Activated naive CD4-positive, alpha-beta T cell treated with anti-CD3 and anti-CD28 coated beads for 36 hours (primary cell): ENCODE data around the gene WDR64. TPM values are rescaled to one million over a fixed set of nuclear protein-coding genes. Genes with fewer than 3 reads are reported as not detected.
A peak's percentile ranks its signal among the peaks of the same experiment; 100 is the strongest.

Experiments
- CTCF ChIA-PET: fragments of 350-600 bp; sonication (Branson Sonifier 250); formaldehyde crosslinking; loops from one replicate; lab custom pipeline; 2021; ENCODE audit warnings: antibody characterized with exemption; lab: Charles Lee
- DNase-seq: peaks from one replicate; pipeline ENCODE4 v3.0.0-alpha.2; 2020
- H3K27ac Mint-ChIP-seq: one replicate; pipeline ENCODE4 v1.8.0; 2021; ENCODE audit warnings: mild to moderate bottlenecking, mixed read lengths
- H3K27me3 Mint-ChIP-seq: one replicate; pipeline ENCODE4 v1.8.0; 2021; ENCODE audit warnings: low read depth, mixed read lengths
- H3K36me3 Mint-ChIP-seq: one replicate; pipeline ENCODE4 v1.8.0; 2021; ENCODE audit warnings: low read depth, mixed read lengths
- H3K4me1 Mint-ChIP-seq: one replicate; pipeline ENCODE4 v1.8.0; 2021; ENCODE audit warnings: low read depth, mixed read lengths
- H3K4me3 Mint-ChIP-seq: one replicate; pipeline ENCODE4 v1.8.0; 2021; ENCODE audit warnings: mild to moderate bottlenecking, moderate library complexity, mixed read lengths
- H3K9me3 Mint-ChIP-seq: one replicate; pipeline ENCODE4 v1.8.0; 2021; ENCODE audit warnings: mixed read lengths
- intact Hi-C: fragments of 100-400 bp; cut with micrococcal nuclease; formaldehyde crosslinking; loops from one replicate; pipeline ENCODE4 v1.15.1; 2023
- total RNA-seq, 2 experiments: library from RNA; stranded (reverse); gene quantifications; one replicate each; pipeline ENCODE4 v1.2.3, GENCODE V29; 2021

Gene WDR64
- total RNA-seq, 2 experiments from 2014 or later: not detected

DNA sequence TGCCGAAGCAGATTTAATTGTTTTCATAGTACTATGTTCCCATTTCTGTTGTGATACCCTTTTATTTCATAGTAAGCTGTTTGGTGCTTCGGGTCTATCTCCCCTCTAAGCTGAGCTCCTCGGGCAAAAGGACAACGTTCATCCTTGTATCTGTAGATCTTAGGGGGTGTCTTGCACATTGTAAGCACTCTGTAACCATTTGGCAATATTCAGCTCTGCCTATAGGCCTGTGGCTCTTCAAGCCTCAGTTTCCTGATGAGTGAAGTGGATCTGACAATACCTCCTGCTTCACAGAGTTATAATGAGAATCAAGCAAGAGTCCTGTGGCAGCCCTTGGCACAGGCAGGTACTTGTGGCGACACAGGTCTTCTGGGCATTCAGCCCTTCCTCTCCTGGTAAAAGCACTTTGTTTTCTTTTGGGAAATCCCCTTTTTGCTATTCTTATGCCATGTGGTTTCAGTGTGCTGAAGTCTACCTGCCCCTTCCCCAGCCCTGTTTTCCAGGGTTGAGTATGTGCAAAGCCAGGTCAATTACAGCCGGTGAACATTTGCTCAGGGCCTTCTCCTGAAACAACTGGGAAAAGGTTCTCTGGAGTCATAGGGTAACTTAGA, 187.4 kb downstream of the WDR64 start:
- Mint-ChIP-seq H3K4me1 (peaks cover 12% of the 10 kb centered on the region), H3K27ac (peak overlapping the region; percentile 32), H3K9me3 (no peaks in the 10 kb centered on the region), H3K27me3 (no peaks in the 10 kb centered on the region), H3K4me3 (no peak overlapping the region), H3K36me3 (no peaks in the 10 kb centered on the region)
- CTCF ChIA-PET: interaction anchor here (1.3 kb wide), 1 partner anchor 227 kb away, joined by 5 read pairs; no protein-coding TSS in a partner anchor
- DNase-seq: no peak
- intact Hi-C loops: no loop called here

DNA sequence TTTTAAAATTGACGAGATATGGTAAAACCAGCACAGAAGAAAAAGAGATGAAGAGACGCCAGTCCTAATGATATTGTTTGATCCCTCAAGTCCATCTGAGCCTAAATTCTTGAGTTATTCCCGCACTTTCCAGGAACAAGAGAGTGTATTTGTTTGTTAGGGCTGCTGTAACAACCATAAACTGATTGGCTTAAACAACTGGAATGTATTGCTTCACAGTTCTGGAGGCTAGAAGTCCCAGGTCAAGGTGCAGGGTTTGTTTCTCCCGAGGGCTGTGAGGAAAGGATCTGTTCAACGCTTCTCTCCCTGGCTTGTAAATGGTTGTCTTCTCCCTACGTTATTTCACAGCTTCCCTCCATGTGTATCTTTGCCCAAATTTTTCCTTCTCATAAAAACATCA, 188.1 kb downstream of the WDR64 start:
- Mint-ChIP-seq H3K4me1 (peaks cover 14% of the 10 kb centered on the region), H3K4me3 (no peak overlapping the region), H3K27me3 (no peaks in the 10 kb centered on the region), H3K9me3 (no peaks in the 10 kb centered on the region), H3K27ac (no peak overlapping the region), H3K36me3 (no peaks in the 10 kb centered on the region)
- CTCF ChIA-PET: no interaction called here
- intact Hi-C loops: no loop called here
- DNase-seq: no peak

DNA sequence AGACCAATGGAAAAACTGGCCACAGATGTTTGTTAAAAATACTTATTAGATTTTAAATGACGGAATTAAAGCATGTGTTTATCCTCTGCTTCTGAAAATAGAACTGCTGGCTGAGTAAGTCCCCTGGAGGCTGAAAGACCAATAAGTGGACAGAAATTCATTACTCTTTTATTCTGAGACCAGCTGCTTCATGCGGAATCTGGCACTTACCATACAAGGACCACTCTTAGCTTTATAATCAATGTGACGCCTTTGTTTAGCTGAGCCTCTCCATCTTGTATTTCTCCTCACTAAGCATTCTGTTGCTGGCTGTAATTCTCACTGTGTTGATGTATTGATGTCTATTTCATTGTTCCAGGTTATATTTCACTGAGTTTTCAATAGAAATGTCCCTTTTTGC, 189.6 kb downstream of the WDR64 start:
- Mint-ChIP-seq H3K36me3 (no peaks in the 10 kb centered on the region), H3K27me3 (no peaks in the 10 kb centered on the region), H3K4me1 (peaks cover 14% of the 10 kb centered on the region), H3K9me3 (no peaks in the 10 kb centered on the region), H3K4me3 (no peak overlapping the region), H3K27ac (no peak overlapping the region)
- DNase-seq: no peak
- CTCF ChIA-PET: interaction anchor here (3.1 kb wide), 1 partner anchor 231 kb away, joined by 13 read pairs; no protein-coding TSS in a partner anchor
- intact Hi-C loops: no loop called here

DNA sequence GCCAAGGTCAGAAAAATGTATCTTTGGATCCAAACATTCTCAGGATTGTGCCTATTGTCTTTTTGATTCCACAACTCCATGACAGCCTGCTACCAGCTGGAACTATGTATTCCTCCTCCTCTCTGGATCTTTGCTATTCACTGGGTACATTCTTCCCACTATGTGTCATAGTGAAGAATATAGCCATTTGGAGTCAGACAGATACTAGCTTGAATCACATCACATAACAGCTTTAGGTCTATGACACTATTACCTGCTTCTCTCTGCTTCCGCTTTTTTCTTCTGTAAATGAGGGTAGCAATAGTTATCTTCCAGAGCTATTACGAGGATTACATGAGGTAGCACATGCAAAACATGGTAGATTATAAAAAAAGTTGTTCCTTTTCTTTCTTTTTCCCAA, 190.5 kb downstream of the WDR64 start:
- no peak for DNase-seq
- H3K27me3 Mint-ChIP-seq: no peaks in the 10 kb centered on the region
- H3K36me3 Mint-ChIP-seq: no peaks in the 10 kb centered on the region
- no peak overlapping the region for H3K27ac Mint-ChIP-seq
- CTCF ChIA-PET: interaction anchor here (1.8 to 3.1 kb wide), 2 partner anchors 155 to 231 kb away, joined by 6 to 13 read pairs; no protein-coding TSS in a partner anchor
- intact Hi-C loops: no loop called here
- no peaks in the 10 kb centered on the region for H3K9me3 Mint-ChIP-seq
- no peak overlapping the region for H3K4me3 Mint-ChIP-seq
- peaks cover 20% of the 10 kb centered on the region for H3K4me1 Mint-ChIP-seq

DNA sequence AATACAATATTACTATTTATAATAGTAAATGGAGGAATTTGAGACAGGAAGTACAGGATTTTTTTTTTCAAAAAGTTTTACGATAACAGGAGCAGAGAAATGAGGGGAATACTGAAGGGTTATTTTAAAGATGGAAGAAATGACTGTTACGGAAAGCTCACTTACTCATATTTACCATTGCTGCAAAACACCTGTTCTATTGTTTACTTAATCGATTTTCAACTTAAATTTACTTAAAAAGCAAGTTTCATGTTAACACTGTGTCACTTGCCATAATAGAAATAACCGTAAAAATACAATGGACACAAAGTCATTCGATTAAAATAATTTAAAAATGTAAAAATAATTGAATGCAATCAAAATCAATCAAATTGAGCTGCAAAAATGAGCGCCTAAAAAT, 192.5 kb downstream of the WDR64 start:
- no peak for DNase-seq
- intact Hi-C loops: no loop called here
- H3K4me1 Mint-ChIP-seq: peaks cover 21% of the 10 kb centered on the region
- CTCF ChIA-PET: no interaction called here
- H3K4me3 Mint-ChIP-seq: no peak overlapping the region
- H3K36me3 Mint-ChIP-seq: peaks cover 14% of the 10 kb centered on the region
- peaks cover 1% of the 10 kb centered on the region for H3K27me3 Mint-ChIP-seq
- no peaks in the 10 kb centered on the region for H3K9me3 Mint-ChIP-seq
- no peak overlapping the region for H3K27ac Mint-ChIP-seq

DNA sequence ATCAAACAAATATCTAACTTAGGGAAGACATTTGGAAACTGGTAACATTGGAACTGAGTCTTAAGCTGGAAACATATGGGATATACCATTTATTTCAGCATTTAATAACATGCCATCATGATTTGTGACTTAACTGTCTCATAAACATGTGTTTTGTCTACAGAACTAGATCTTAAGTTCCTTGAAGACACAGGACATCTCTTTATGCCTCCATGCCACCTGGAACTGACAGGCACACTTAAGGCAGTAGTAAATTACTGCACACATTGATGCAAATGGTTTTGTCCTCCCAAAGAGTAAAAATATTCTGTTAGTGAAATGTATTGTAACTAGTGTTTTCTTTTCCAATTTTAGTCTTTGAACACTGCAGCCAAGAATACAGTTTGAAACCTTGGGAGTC, 194.3 kb downstream of the WDR64 start:
- Mint-ChIP-seq H3K27me3 (peaks cover 1% of the 10 kb centered on the region), H3K27ac (no peak overlapping the region), H3K36me3 (peaks cover 22% of the 10 kb centered on the region), H3K9me3 (no peaks in the 10 kb centered on the region), H3K4me1 (peaks cover 22% of the 10 kb centered on the region), H3K4me3 (no peak overlapping the region)
- intact Hi-C loops: loop anchor here (2.0 to 5.0 kb wide), 3 partner anchors 130 to 1411 kb away; partner anchors contain the start of genes CEP170 and SDCCAG8
- DNase-seq: no peak
- CTCF ChIA-PET: interaction anchor here (1.1 to 2.8 kb wide), 2 partner anchors 8 to 236 kb away, joined by 3 to 13 read pairs; no protein-coding TSS in a partner anchor

DNA sequence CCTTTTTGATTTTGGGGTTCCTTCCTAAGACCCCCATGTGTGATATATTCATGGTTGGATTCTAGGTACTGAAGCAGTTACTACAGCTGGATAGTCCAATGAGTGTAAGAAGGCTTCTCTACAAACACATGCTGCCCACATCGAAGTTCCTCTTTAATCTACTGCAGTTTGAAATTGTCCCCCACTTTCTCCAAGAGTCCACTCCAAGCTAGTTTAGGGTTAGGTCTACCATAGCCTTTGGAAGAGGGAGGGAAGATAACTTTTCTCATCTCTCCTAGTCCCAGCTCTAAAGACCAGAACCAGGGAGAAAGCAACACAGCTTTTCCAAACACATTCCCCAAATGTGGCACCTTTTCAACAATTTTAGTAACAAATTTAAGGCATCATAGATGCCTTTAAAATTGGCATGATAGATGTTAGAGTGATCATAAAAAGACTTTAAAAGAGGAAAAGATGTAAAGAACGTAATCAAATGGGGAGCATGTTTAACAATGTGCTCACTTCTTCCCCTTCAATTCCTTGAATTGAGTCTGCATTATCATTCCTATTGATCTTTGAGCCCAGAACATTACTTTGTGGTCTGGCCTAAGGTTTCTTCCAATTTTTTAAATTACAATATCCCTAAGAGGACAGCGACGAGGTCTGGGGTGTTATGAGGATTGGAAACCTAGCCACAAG, 194.9 kb downstream of the WDR64 start:
- intact Hi-C loops: loop anchor here (1.0 to 5.0 kb wide), 11 partner anchors 130 to 1410 kb away; partner anchors contain the start of genes CEP170, CHML, FH and OPN3
- H3K36me3 Mint-ChIP-seq: peaks cover 26% of the 10 kb centered on the region
- H3K27ac Mint-ChIP-seq: peak overlapping the region; percentile 99
- DNase-seq: no peak
- peaks cover 22% of the 10 kb centered on the region for H3K4me1 Mint-ChIP-seq
- H3K9me3 Mint-ChIP-seq: no peaks in the 10 kb centered on the region
- H3K4me3 Mint-ChIP-seq: peak overlapping the region; percentile 98
- CTCF ChIA-PET: interaction anchor here (0.6 to 2.8 kb wide), 3 partner anchors 9 to 236 kb away, joined by 3 to 13 read pairs (median 5); no protein-coding TSS in a partner anchor
- peaks cover 1% of the 10 kb centered on the region for H3K27me3 Mint-ChIP-seq

DNA sequence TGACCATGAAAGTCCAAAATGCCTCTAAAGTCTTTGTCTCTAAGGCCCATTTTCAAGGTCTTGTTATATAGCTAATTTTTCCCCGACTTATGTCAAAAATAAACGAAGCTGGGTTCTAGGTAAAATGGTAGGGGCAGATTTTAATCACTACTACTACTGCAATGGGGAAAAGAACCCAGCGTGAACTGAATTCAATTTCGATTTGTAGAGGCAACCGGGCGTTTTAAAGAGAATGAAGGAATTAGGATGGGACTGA, 195.4 kb downstream of the WDR64 start:
- Mint-ChIP-seq H3K4me3 (peak overlapping the region; percentile 98), H3K9me3 (no peaks in the 10 kb centered on the region), H3K4me1 (peaks cover 22% of the 10 kb centered on the region), H3K27ac (peak overlapping the region; percentile 99), H3K36me3 (peaks cover 29% of the 10 kb centered on the region), H3K27me3 (peaks cover 1% of the 10 kb centered on the region)
- intact Hi-C loops: loop anchor here (1.0 to 5.0 kb wide), 11 partner anchors 131 to 1410 kb away; partner anchors contain the start of genes CEP170, CHML, FH and OPN3
- CTCF ChIA-PET: interaction anchor here (0.6 to 2.8 kb wide), 3 partner anchors 9 to 237 kb away, joined by 3 to 13 read pairs (median 5); no protein-coding TSS in a partner anchor
- DNase-seq: no peak

DNA sequence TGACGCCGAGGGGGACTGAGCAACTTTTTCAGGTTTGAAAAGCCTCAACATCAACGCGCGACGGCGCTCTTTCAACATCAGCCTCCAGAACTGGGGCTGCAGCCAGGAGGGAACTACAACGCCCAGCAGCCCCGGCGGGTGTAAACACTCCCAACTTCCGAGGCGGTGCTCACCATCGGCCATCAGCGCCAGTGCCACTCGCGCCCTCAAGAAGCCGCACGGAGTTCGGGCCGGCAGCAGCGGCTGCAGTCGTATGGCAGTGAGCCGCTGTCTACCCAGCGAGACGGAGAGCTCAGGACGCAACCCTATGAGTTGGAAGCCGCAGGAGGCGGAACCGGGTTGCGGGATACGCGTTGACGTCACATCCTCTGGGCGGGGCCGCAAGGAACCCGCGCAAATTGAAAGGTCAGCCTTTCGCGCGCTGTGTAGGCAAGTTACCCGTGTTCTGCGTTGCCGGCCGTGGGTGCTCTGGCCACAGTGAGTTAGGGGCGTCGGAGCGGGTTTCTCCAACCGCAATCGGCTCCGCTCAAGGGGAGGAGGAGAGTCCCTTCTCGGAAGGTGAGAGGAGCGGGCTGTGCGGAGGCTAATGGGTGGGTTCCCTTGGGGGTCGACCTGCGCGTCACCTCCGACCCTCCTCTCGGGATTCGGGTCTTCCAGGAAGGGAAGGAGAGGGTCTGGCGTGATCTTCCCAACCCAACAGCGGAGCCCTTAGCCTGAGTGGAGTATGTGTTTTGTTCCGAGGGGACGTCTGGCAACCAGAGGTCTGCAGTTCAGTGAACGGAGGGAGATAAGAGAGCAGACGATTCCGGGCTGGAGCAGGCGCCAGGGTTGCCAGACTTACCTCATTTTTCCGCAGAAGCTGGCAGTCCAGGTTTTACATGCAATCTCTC, 196.0 kb downstream of the WDR64 start, which contains the start of gene EXO1:
Gene EXO1 (plus strand): TSS at position 409 of the 890 bp plus-strand sequence. CDS start 2,222 bp downstream, outside the sequence.
- CTCF ChIA-PET: interaction anchor here (0.7 to 2.8 kb wide), 2 partner anchors 237 to 1073 kb away, joined by 3 to 13 read pairs; no protein-coding TSS in a partner anchor
- Mint-ChIP-seq H3K36me3 (peaks cover 32% of the 10 kb centered on the region), H3K9me3 (no peaks in the 10 kb centered on the region)

DNA sequence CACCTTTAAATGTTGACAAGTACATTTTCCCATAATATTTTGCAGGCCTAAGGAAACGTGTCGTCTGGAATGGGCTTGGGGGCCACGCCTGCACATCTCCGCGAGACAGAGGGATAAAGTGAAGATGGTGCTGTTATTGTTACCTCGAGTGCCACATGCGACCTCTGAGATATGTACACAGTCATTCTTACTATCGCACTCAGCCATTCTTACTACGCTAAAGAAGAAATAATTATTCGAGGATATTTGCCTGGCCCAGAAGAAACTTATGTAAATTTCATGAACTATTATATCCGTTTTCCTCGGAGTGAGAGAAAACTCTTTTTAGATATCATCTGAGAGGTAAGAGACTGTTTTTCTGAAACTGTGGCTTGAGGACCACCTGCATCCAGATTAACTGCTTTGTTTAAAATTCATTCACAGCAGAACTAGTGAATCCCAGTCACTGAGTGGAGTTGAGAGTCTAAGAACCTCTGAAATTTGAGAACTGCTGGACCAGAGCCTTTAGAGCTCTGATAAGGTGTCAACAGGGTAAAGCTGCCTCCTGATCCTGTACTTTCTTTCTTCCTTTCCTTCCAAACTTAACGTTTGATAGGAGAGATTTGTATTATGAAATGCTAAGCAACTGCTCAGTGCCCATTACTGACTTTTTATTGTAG, 196.7 kb downstream of the WDR64 start:
- Mint-ChIP-seq H3K4me1 (peaks cover 22% of the 10 kb centered on the region), H3K27me3 (peaks cover 1% of the 10 kb centered on the region), H3K27ac (peak overlapping the region; percentile 99), H3K9me3 (no peaks in the 10 kb centered on the region), H3K36me3 (peaks cover 40% of the 10 kb centered on the region), H3K4me3 (peak overlapping the region; percentile 98)
- no peak for DNase-seq
- CTCF ChIA-PET: interaction anchor here (1.0 kb wide), 1 partner anchor 237 kb away, joined by 3 read pairs; no protein-coding TSS in a partner anchor
- intact Hi-C loops: loop anchor here (5.0 kb wide), 2 partner anchors 168 to 1408 kb away; partner anchors contain the start of genes CEP170 and SDCCAG8

More for the DNA sequence above, 196.0 kb downstream of the WDR64 start, which contains the start of gene EXO1:
- Mint-ChIP-seq H3K27me3 (peaks cover 1% of the 10 kb centered on the region), H3K4me1 (peaks cover 22% of the 10 kb centered on the region), H3K27ac (peak within 1 kb of the TSS; percentile 99), H3K4me3 (peak within 1 kb of the TSS; percentile 98)
- intact Hi-C loops: loop anchor here (1.0 to 5.0 kb wide), 11 partner anchors 131 to 1409 kb away; partner anchors contain the start of genes CEP170, CHML, FH and OPN3
- peak; percentile 93 for DNase-seq

DNA sequence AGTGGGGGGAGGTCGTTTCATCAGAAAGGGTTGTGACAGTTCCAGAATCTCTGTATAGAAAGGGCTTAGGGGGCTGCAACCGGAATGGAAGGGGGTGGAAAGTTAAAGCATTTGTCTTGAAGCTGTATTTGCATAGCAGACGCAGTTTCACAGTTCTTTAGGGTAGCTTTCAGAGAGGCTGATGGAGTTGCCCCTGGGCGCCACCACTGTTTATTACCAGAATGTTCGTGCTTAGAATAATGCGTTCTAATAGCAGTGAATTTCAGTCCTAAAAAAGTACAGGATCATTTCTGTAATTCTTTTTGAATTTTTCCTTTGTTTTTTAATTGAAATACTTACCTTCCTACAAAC, 197.2 kb downstream of the WDR64 start:
- CTCF ChIA-PET: interaction anchor here (0.7 to 1.0 kb wide), 2 partner anchors 48 to 238 kb away, joined by 3 read pairs; no protein-coding TSS in a partner anchor
- H3K27me3 Mint-ChIP-seq: peaks cover 1% of the 10 kb centered on the region

More for the DNA sequence above, 197.2 kb downstream of the WDR64 start:
- intact Hi-C loops: loop anchor here (5.0 kb wide), 2 partner anchors 168 to 1408 kb away; partner anchors contain the start of genes CEP170 and SDCCAG8
- no peaks in the 10 kb centered on the region for H3K9me3 Mint-ChIP-seq
- peak overlapping the region; percentile 98 for H3K4me3 Mint-ChIP-seq
- DNase-seq: no peak
- no peak overlapping the region for H3K27ac Mint-ChIP-seq
- H3K36me3 Mint-ChIP-seq: peaks cover 45% of the 10 kb centered on the region
- H3K4me1 Mint-ChIP-seq: peaks cover 22% of the 10 kb centered on the region
